ENCODE results near the gene LDLRAD2.

DNA sequence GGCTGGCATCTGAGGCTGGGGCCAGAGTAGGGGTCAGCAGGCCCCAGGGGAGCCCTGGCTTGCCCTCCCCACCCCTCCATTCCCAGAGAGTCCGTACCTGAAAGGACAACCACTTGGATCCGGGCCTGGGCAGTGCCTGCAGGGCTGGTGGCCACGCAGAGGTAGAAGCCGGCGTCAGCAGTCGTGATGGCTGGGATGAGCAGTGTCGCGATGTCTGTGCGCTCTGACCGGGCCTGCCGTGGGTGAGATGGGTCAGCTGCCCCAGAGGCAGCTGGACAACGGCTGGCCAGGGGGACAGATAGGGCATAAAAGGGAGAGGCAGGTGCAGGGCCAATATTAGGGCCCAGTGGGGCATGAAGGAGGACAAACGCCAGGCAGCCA is 42.7 kb downstream of the LDLRAD2 start:
- TF ChIP-seq, protein P1, sequence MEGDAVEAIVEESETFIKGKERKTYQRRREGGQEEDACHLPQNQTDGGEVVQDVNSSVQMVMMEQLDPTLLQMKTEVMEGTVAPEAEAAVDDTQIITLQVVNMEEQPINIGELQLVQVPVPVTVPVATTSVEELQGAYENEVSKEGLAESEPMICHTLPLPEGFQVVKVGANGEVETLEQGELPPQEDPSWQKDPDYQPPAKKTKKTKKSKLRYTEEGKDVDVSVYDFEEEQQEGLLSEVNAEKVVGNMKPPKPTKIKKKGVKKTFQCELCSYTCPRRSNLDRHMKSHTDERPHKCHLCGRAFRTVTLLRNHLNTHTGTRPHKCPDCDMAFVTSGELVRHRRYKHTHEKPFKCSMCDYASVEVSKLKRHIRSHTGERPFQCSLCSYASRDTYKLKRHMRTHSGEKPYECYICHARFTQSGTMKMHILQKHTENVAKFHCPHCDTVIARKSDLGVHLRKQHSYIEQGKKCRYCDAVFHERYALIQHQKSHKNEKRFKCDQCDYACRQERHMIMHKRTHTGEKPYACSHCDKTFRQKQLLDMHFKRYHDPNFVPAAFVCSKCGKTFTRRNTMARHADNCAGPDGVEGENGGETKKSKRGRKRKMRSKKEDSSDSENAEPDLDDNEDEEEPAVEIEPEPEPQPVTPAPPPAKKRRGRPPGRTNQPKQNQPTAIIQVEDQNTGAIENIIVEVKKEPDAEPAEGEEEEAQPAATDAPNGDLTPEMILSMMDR (IDR thresholded peaks at IDR 0.05 in 2 of 3, conservative IDR thresholded peaks at IDR 0.05 in 1 of 3; ENCODE audit: borderline replicate concordance in 1 of 3, insufficient read depth in 1 of 3, low read depth in 2 of 3, low read length in 2 of 3): no peak
- TF ChIP-seq POLR2A (IDR thresholded peaks at IDR 0.05; ENCODE audit: borderline replicate concordance, extremely low read depth, insufficient read depth, insufficient read length): no peak
- no peak for TF ChIP-seq JUND (IDR thresholded peaks at IDR 0.05)
- no peak for TF ChIP-seq POLR2AphosphoS5 (IDR thresholded peaks at IDR 0.05; ENCODE audit: low read depth, low read length)
- TF ChIP-seq, protein P2, sequence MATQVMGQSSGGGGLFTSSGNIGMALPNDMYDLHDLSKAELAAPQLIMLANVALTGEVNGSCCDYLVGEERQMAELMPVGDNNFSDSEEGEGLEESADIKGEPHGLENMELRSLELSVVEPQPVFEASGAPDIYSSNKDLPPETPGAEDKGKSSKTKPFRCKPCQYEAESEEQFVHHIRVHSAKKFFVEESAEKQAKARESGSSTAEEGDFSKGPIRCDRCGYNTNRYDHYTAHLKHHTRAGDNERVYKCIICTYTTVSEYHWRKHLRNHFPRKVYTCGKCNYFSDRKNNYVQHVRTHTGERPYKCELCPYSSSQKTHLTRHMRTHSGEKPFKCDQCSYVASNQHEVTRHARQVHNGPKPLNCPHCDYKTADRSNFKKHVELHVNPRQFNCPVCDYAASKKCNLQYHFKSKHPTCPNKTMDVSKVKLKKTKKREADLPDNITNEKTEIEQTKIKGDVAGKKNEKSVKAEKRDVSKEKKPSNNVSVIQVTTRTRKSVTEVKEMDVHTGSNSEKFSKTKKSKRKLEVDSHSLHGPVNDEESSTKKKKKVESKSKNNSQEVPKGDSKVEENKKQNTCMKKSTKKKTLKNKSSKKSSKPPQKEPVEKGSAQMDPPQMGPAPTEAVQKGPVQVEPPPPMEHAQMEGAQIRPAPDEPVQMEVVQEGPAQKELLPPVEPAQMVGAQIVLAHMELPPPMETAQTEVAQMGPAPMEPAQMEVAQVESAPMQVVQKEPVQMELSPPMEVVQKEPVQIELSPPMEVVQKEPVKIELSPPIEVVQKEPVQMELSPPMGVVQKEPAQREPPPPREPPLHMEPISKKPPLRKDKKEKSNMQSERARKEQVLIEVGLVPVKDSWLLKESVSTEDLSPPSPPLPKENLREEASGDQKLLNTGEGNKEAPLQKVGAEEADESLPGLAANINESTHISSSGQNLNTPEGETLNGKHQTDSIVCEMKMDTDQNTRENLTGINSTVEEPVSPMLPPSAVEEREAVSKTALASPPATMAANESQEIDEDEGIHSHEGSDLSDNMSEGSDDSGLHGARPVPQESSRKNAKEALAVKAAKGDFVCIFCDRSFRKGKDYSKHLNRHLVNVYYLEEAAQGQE (IDR thresholded peaks at IDR 0.05; ENCODE audit: low read depth): no peak
- TF ChIP-seq, protein P3, sequence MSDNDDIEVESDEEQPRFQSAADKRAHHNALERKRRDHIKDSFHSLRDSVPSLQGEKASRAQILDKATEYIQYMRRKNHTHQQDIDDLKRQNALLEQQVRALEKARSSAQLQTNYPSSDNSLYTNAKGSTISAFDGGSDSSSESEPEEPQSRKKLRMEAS (IDR thresholded peaks at IDR 0.05): no peak
- TF ChIP-seq EZH2 (IDR thresholded peaks at IDR 0.05): no peak
- no peak for TF ChIP-seq ZNF274 (IDR thresholded peaks at IDR 0.05; ENCODE audit: low read depth, low read length)
- no peak for TF ChIP-seq EGR1 (IDR thresholded peaks at IDR 0.05; ENCODE audit: low read depth)
- TF ChIP-seq RAD21 (IDR thresholded peaks at IDR 0.05; ENCODE audit: low read depth): no peak
- TF ChIP-seq, protein P4, sequence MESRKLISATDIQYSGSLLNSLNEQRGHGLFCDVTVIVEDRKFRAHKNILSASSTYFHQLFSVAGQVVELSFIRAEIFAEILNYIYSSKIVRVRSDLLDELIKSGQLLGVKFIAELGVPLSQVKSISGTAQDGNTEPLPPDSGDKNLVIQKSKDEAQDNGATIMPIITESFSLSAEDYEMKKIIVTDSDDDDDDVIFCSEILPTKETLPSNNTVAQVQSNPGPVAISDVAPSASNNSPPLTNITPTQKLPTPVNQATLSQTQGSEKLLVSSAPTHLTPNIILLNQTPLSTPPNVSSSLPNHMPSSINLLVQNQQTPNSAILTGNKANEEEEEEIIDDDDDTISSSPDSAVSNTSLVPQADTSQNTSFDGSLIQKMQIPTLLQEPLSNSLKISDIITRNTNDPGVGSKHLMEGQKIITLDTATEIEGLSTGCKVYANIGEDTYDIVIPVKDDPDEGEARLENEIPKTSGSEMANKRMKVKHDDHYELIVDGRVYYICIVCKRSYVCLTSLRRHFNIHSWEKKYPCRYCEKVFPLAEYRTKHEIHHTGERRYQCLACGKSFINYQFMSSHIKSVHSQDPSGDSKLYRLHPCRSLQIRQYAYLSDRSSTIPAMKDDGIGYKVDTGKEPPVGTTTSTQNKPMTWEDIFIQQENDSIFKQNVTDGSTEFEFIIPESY (IDR thresholded peaks at IDR 0.05; ENCODE audit: extremely low read depth, insufficient replicate concordance, low read length): no peak
- no peak for TF ChIP-seq CEBPB (IDR thresholded peaks at IDR 0.05; ENCODE audit: low read depth)
- no peak for TF ChIP-seq SIN3A (IDR thresholded peaks at IDR 0.05; ENCODE audit: low read depth)
- TF ChIP-seq CBX3 (IDR thresholded peaks at IDR 0.05; ENCODE audit: low read depth): no peak

Measured in HCT116 (cell line).